Thoracic aorta (tissue), 2 donors: ENCODE results near the gene PRICKLE1. TPM values are rescaled to one million over a fixed set of nuclear protein-coding genes. Genes with fewer than 3 reads are reported as not detected.

ENCODE experiments used
- ATAC-seq: fragments of 150-250 bp; one replicate; pipeline ENCODE4 v1.8.0; 2017; ENCODE audit warnings: low read depth; ENCODE audit not compliant: insufficient number of reproducible peaks, low FRiP score
- DNase-seq: peaks from one replicate; pipeline ENCODE4 v3.0.0-alpha.2; 2020; ENCODE audit warnings: low spot score
- H3K27ac ChIP-seq, 2 donors: fragments of 200-600 bp; sonication (generic); 1 replicate in 1 of 2; 2 replicates in 1 of 2; pipeline ENCODE4 v1.5.1; 2016; ENCODE audit warnings: mild to moderate bottlenecking in 2 of 2, moderate library complexity in 2 of 2
- H3K27me3 ChIP-seq: fragments of 200-600 bp; sonication (generic); replicated peaks from 2 replicates; pipeline ENCODE4 v1.6.0; 2016; ENCODE audit warnings: mild to moderate bottlenecking; ENCODE audit not compliant: insufficient read depth
- H3K36me3 ChIP-seq: fragments of 200-600 bp; sonication (generic); one replicate; pipeline ENCODE4 v1.5.1; 2016
- H3K4me1 ChIP-seq, 2 donors: fragments of 200-600 bp; sonication (generic); 1 replicate in 1 of 2; 2 replicates in 1 of 2; pipeline versions ENCODE4 v1.5.1 to v1.6.0; 2016; ENCODE audit warnings: low read depth in 2 of 2, mild to moderate bottlenecking in 1 of 2; ENCODE audit not compliant: control insufficient read depth in 1 of 2
- H3K4me3 ChIP-seq: fragments of 200-600 bp; sonication (generic); 2 replicates; pipeline ENCODE4 v1.5.1; 2016; ENCODE audit warnings: mild to moderate bottlenecking
- H3K9me3 ChIP-seq: fragments of 200-600 bp; sonication (generic); 2 replicates; pipeline ENCODE4 v1.5.1; 2016
- total RNA-seq, 2 donors: library from RNA; depleted of rRNA; stranded (reverse); fragments of >200 nt; gene quantifications; one replicate each; pipeline versions ENCODE4 v1.1.0 to v1.2.3, GENCODE V29; 2016
- TF ChIP-seq, protein P1 (sequence below): fragments of 200-600 bp; sonication (generic); IDR thresholded peaks from one replicate; pipeline ENCODE4 v1.5.1; 2019; ENCODE audit warnings: antibody characterized with exemption

Gene PRICKLE1
- total RNA-seq, 2 donors from 2014 or later: 3.9 to 11.5 TPM

DNA sequence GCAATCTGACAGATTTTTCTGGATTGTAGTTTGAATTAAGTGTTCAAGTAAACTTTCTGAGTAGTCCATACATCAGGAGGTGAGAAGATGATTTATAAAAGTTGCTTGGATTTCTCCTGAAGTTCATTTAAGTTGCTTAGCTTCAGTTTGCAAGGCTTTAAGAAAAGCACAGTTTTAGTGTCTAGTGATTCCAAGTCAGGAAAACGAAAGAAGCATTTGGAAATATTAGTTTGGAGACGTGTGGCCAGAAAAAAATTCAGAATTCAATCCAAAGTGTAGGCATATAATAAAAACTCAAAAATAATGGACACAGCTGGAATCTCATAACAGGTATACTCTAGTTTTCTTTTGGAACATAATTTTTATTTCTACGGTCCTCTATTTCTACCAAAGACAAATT, 25.5 kb upstream of the PRICKLE1 start:
- TF ChIP-seq, protein P1, sequence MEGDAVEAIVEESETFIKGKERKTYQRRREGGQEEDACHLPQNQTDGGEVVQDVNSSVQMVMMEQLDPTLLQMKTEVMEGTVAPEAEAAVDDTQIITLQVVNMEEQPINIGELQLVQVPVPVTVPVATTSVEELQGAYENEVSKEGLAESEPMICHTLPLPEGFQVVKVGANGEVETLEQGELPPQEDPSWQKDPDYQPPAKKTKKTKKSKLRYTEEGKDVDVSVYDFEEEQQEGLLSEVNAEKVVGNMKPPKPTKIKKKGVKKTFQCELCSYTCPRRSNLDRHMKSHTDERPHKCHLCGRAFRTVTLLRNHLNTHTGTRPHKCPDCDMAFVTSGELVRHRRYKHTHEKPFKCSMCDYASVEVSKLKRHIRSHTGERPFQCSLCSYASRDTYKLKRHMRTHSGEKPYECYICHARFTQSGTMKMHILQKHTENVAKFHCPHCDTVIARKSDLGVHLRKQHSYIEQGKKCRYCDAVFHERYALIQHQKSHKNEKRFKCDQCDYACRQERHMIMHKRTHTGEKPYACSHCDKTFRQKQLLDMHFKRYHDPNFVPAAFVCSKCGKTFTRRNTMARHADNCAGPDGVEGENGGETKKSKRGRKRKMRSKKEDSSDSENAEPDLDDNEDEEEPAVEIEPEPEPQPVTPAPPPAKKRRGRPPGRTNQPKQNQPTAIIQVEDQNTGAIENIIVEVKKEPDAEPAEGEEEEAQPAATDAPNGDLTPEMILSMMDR: no peak
- Histone ChIP-seq H3K4me1 (peaks cover 0 to 10% of the 10 kb centered on the region in 2 donors), H3K36me3 (no peaks in the 10 kb centered on the region), H3K9me3 (peaks cover 13% of the 10 kb centered on the region), H3K27me3 (no peaks in the 10 kb centered on the region), H3K4me3 (no peak overlapping the region), H3K27ac (no peak overlapping the region)
- DNase-seq (no peak), ATAC-seq (no peak)

DNA sequence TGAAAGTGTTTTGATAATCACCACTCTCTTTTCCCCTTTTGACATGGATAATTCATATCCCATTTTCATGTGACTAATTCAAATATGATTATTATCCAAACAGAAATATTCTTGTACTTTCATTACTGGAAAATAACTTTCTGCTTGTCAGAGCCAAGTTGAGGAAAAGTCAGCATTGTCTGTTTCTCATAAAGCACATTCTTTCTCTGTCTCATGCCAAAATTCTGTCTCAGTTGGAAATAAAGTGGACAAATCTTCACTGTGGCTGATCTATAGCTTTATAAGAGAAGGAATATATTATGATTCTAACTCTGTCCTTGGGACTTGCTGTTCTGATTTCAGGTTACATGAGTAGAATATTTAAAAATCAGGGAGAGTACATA, 22.7 kb upstream of the PRICKLE1 start:
- no peak for ATAC-seq
- no peak overlapping the region for H3K27ac ChIP-seq

DNA sequence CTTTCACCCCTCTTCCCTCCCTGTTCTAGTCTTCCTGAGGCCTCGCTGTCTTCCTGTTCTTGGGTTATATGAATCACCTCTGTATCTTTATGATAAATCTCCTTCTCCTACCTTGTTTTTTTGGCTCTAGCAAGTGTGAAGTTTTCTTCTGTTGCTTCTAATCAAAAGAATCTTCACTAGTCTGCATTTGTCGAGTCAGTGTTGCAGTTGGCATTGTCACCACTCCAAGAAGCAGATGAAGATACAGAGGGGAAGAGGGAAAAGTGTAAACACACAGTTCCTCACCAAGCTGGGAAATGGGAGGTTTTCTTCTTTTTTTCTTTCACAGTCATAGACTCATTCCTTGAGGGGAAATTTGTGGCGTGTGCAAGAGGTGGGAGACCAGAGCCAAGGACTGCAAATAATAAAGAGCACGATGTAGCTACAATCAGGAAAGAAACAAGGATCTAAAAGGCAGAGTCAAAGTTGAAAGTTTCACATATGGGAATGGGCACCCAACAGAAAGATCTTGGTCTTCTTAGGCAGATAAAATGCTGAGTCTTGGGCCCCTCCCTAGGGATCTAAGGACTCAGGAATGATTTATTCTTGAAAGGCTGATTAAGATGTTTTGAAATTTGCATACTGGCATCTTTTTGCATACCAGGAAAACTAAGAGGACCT, 22.2 kb upstream of the PRICKLE1 start:
- Histone ChIP-seq H3K27ac (no peak overlapping the region), H3K9me3 (peaks cover 3% of the 10 kb centered on the region), H3K4me1 (peaks cover 0 to 10% of the 10 kb centered on the region in 2 donors), H3K27me3 (no peaks in the 10 kb centered on the region), H3K4me3 (no peak overlapping the region), H3K36me3 (no peaks in the 10 kb centered on the region)
- ATAC-seq: no peak
- TF ChIP-seq, protein P1: no peak
- DNase-seq: no peak

More for the DNA sequence above, 22.7 kb upstream of the PRICKLE1 start:
- Histone ChIP-seq H3K36me3 (no peaks in the 10 kb centered on the region), H3K27me3 (no peaks in the 10 kb centered on the region), H3K4me3 (no peak overlapping the region), H3K4me1 (peaks cover 0 to 10% of the 10 kb centered on the region in 2 donors), H3K9me3 (peaks cover 3% of the 10 kb centered on the region)
- TF ChIP-seq, protein P1: no peak
- DNase-seq: no peak

DNA sequence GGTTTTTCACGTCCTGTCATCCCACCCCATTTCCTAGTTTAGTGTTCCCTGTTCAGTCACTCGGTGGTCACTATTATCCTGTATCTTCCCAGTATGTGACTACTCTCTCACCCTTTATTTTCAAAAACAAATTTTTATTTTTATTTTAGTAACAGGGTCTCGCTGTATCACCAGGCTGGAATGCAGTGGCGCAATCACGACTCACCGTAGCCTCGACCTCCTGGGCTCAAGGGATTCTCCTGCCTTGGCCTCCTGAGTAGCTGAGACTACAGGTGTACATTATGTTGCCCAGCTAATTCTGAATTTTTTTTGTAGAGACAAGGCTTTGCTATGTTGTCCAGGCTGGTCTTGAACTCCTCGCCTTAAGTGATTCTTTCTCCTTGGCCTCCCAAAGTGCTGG, 20.1 kb upstream of the PRICKLE1 start:
- no peaks in the 10 kb centered on the region for H3K9me3 ChIP-seq
- DNase-seq: no peak
- ATAC-seq: no peak

DNA sequence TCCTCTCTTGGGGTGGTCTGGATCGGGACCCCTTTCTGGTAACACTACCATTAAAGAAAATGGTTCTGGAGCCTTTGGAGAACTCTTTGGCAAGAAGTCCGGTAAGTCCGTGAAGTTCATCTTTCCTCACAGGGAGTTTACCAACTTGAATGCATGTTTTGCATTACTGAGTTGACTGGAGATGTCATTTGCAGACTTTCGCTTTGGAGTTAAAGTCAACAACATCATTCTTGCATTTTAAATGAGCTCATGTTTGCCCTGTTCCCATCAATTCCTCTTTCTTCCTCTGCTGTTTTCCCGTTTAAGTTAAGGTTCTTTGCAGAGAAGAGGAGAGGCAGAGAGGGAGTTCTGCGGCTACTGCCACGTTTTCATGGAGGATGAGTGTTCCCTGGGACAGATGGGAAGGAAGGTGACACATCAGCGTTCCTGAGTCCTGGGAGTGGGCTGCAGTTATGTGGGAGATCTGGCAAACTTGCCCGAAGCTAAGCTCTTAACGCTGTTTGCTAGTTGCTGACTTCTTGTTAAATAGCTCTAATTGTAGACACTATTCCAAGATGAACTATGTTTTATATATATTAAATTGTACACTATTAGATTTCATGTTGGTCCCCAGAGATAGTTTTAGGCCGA, 18.8 kb upstream of the PRICKLE1 start:
- Histone ChIP-seq H3K27ac (no peak overlapping the region), H3K9me3 (no peaks in the 10 kb centered on the region), H3K27me3 (no peaks in the 10 kb centered on the region), H3K4me3 (no peak overlapping the region), H3K36me3 (no peaks in the 10 kb centered on the region), H3K4me1 (peaks cover 0 to 10% of the 10 kb centered on the region in 2 donors)
- ATAC-seq (no peak), DNase-seq (no peak)
- TF ChIP-seq, protein P1: no peak

More for the DNA sequence above, 20.1 kb upstream of the PRICKLE1 start:
- no peak overlapping the region for H3K4me3 ChIP-seq
- H3K4me1 ChIP-seq: peaks cover 0 to 10% of the 10 kb centered on the region in 2 donors
- no peaks in the 10 kb centered on the region for H3K27me3 ChIP-seq
- H3K27ac ChIP-seq: no peak overlapping the region
- TF ChIP-seq, protein P1: no peak
- no peaks in the 10 kb centered on the region for H3K36me3 ChIP-seq
